Testis (tissue), 3 donors: ENCODE data around the gene TRPC4AP. TPM values are rescaled to one million over a fixed set of nuclear protein-coding genes. Genes with fewer than 3 reads are reported as not detected.

ENCODE experiments used
- DNase-seq: peaks from one replicate; pipeline ENCODE4 v3.0.0-alpha.2; 2019
- H3K27ac ChIP-seq, 2 donors: fragments of 200-600 bp; sonication (generic); one replicate each; pipeline ENCODE4 v1.5.1; 2019
- H3K27me3 ChIP-seq: fragments of 200-600 bp; sonication (generic); one replicate; pipeline ENCODE4 v1.5.1; 2019
- H3K36me3 ChIP-seq: fragments of 200-600 bp; sonication (generic); one replicate; pipeline ENCODE4 v1.5.1; 2017; ENCODE audit warnings: low read depth; ENCODE audit errors: missing control alignments
- H3K4me1 ChIP-seq: fragments of 200-600 bp; sonication (generic); one replicate; pipeline ENCODE4 v1.5.1; 2019
- H3K4me3 ChIP-seq, 2 donors: fragments of 200-600 bp; sonication (generic); one replicate each; pipeline ENCODE4 v1.5.1; 2017 to 2019
- H3K9me3 ChIP-seq: fragments of 200-600 bp; sonication (generic); one replicate; pipeline ENCODE4 v1.5.1; 2017
- POLR2A ChIP-seq: fragments of 450-650 bp; IDR thresholded peaks from one replicate; pipeline ENCODE4 v1.6.1; 2017; ENCODE audit warnings: antibody characterized with exemption, mild to moderate bottlenecking, moderate library complexity
- WGBS, 2 donors: methylation state at CpG; one replicate each; pipeline ENCODE4 v1.1.5; 2018; 5-methylcytosine and 5-hydroxymethylcytosine counted together
- intact Hi-C: fragments of 100-400 bp; cut with DNase I; formaldehyde crosslinking; loops from one replicate; pipeline ENCODE4 v1.15.1; 2023; ENCODE audit warnings: low total_unique reads
- polyA plus RNA-seq: library from polyadenylated mRNA; stranded (reverse); fragments of 350-450 nt; fragmentation: Illumina TruSeq; extraction: RNeasy Lipid Tissue Mini Kit (QIAGEN cat#74804); gene quantifications from one replicate; pipeline ENCODE4 v1.2.3, GENCODE V29; 2014; ENCODE audit warnings: low read depth, low replicate concordance; ENCODE audit not compliant: insufficient read depth
- total RNA-seq, 2 donors: library from RNA; depleted of rRNA; stranded (reverse); fragments of >200 nt; gene quantifications; one replicate each; pipeline ENCODE4 v1.2.3, GENCODE V29; 2016
- TF ChIP-seq, protein P1 (sequence below), 3 experiments: fragments of 450-650 bp in 2 of 3; fragments of 200-600 bp in 1 of 3; sonication (generic) in 1 of 3; IDR thresholded peaks; one replicate each; pipeline ENCODE4 v1.5.1; 2016 to 2019; ENCODE audit warnings: antibody characterized with exemption in 3 of 3, mild to moderate bottlenecking in 2 of 3, moderate library complexity in 1 of 3

TRPC4AP gene
- total and polyA plus RNA-seq, 3 donors from 2014 or later = 68.8 to 78.4 (median 76.6) TPM

GRCh38 chr20:34996243-34997028, 96.2 kb downstream of the TRPC4AP start:
- intact Hi-C loops = no loop called here
- DNase-seq = no peak

DNA sequence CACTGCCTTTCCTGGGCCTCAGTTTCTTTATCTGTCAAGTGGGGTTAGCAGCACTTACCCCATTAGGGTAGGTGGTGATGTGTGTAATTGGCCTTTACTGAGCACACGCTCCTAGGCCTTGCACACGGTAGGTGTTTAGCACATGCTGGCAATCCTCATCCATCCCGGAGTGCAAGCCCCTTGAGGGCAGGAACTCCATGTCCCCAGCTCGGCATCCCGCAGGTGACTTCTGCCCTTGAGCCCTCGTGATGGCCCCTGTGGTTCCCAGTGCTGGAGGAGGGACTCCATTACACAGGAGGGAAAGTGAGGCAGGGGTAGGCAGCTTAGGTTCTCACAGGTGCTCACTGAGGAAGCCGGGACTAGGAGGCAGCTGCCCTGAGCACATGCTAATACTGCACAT, 96.9 kb downstream of the TRPC4AP start:
- Histone ChIP-seq H3K9me3 (no peaks in the 10 kb centered on the region), H3K36me3 (no peaks in the 10 kb centered on the region), H3K27me3 (no peaks in the 10 kb centered on the region), H3K27ac (no peak overlapping the region), H3K4me1 (no peaks in the 10 kb centered on the region), H3K4me3 (no peak overlapping the region)
- no peak for DNase-seq
- 96 to 100% methylated on average over 3 to 7 of the region's 7 CpGs for WGBS, 2 donors
- intact Hi-C loops = no loop called here
- TF ChIP-seq, protein P1, sequence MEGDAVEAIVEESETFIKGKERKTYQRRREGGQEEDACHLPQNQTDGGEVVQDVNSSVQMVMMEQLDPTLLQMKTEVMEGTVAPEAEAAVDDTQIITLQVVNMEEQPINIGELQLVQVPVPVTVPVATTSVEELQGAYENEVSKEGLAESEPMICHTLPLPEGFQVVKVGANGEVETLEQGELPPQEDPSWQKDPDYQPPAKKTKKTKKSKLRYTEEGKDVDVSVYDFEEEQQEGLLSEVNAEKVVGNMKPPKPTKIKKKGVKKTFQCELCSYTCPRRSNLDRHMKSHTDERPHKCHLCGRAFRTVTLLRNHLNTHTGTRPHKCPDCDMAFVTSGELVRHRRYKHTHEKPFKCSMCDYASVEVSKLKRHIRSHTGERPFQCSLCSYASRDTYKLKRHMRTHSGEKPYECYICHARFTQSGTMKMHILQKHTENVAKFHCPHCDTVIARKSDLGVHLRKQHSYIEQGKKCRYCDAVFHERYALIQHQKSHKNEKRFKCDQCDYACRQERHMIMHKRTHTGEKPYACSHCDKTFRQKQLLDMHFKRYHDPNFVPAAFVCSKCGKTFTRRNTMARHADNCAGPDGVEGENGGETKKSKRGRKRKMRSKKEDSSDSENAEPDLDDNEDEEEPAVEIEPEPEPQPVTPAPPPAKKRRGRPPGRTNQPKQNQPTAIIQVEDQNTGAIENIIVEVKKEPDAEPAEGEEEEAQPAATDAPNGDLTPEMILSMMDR (IDR thresholded peaks at IDR 0.05) = no peak
- no peak for TF ChIP-seq POLR2A

More at GRCh38 chr20:34996243-34997028, 96.2 kb downstream of the TRPC4AP start:
- Histone ChIP-seq H3K9me3 (no peaks in the 10 kb centered on the region), H3K27ac (no peak overlapping the region), H3K36me3 (no peaks in the 10 kb centered on the region), H3K4me3 (no peak overlapping the region), H3K4me1 (no peaks in the 10 kb centered on the region), H3K27me3 (no peaks in the 10 kb centered on the region)
- TF ChIP-seq, protein P1 (IDR thresholded peaks at IDR 0.05) = no peak
- TF ChIP-seq POLR2A = no peak
- 91 to 100% methylated on average over 6 to 26 of the region's 26 CpGs for WGBS, 2 donors

GRCh38 chr20:34995192-34995591, 97.4 kb downstream of the TRPC4AP start:
- WGBS, 2 donors = 90 to 97% methylated on average over 14 of the region's 14 CpGs
- H3K36me3 ChIP-seq = no peaks in the 10 kb centered on the region

GRCh38 chr20:34994509-34995131, 98.0 kb downstream of the TRPC4AP start:
- no peaks in the 10 kb centered on the region for H3K36me3 ChIP-seq
- 88 to 94% methylated on average over 13 to 14 of the region's 14 CpGs for WGBS, 2 donors
- H3K27ac ChIP-seq = no peak overlapping the region
- no peak for DNase-seq
- H3K4me1 ChIP-seq = no peaks in the 10 kb centered on the region
- H3K9me3 ChIP-seq = no peaks in the 10 kb centered on the region
- no peaks in the 10 kb centered on the region for H3K27me3 ChIP-seq
- intact Hi-C loops = no loop called here
- TF ChIP-seq POLR2A = no peak
- TF ChIP-seq, protein P1 (IDR thresholded peaks at IDR 0.05) = no peak
- H3K4me3 ChIP-seq = no peak overlapping the region

More at GRCh38 chr20:34995192-34995591, 97.4 kb downstream of the TRPC4AP start:
- Histone ChIP-seq H3K27me3 (no peaks in the 10 kb centered on the region), H3K9me3 (no peaks in the 10 kb centered on the region), H3K4me3 (no peak overlapping the region), H3K27ac (no peak overlapping the region), H3K4me1 (no peaks in the 10 kb centered on the region)
- DNase-seq = no peak
- TF ChIP-seq, protein P1 (IDR thresholded peaks at IDR 0.05) = no peak
- no peak for TF ChIP-seq POLR2A
- intact Hi-C loops = no loop called here
